GM19328 (cell line): ENCODE measurements around the gene DAGLB.

Experiments
- ATAC-seq: cut with Tn5 transposase; IDR thresholded peaks from one replicate; pipeline ENCODE4 v1.9.1; 2021; ENCODE audit warnings: mild to moderate bottlenecking, moderate library complexity; ENCODE audit not compliant: unreplicated experiment

The DAGLB gene

DNA sequence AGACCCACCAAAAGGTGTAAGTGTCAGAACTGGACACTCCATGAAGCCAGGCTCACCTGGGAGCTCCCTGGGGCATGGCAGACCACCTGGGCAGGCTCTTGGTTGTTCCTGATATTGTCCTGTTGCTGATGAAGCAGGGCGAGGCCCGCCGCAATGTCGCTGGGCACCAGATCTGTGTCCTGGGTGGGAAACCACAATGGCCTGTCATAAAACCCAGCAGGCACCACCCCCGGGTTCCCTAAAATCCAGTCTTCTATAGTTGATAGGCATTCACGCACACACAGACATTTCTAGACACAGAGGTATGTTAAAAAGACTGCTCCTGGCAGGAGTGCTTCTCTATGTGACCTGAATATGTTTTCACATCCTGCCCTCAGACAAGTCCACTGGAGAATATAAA lies 15.0 kb downstream of the DAGLB start:
- ATAC-seq = no peak

GRCh38 chr7:6430974-6431373 lies 16.8 kb downstream of the DAGLB start:
- no peak for ATAC-seq

DNA sequence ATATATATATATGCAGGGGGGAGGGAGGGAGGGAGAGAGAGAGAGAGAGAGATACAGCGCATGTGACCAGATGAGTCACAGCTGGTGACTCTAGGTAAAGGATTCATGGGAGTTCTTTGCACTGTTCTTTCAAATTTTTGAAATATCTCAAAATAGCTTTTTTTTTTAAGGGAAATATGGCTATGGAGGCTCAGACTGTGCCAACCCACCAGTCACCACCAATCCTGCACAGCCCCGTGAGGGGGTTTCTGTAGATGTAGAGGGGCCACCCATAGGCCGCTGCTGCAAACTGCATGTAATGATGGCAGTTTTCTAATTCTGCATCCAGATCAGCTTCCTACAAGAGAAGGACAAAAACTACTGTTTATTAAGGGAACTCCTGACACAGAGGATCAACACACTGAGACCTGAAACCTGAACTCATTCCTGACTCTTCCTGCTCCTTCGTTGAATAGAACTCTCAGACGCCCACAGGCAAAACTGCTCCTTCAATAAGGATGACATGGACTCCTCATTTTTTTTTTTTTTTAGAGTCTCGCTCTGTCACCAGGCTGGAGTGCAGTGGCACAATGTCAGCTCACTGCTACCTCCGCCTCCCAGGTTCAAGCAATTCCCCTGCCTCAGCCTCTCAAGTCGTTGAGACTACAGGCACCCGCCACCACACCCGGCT lies 17.3 kb downstream of the DAGLB start:
- no peak for ATAC-seq

DNA sequence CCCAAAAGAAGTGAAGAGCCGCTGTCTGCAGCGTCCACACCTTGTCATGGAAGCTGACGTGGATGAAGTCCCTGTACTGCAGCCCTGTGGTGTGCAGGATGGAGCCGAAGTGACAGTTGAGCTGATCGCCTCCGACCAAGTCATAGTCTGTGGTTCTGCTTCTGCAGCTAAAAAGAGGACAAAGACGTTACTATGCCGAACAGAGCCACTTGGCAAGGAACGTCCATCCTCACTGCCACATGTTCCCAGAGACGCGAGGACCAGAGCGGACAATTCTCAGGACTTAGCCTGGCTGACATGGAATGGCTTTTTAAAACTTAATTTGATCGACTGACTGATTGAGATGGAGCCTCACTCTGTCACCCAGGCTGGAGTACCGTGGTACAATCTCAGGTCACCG lies 21.8 kb downstream of the DAGLB start:
- no peak for ATAC-seq

- no peak for ATAC-seq
Observed at GRCh38 chr7:6423942-6424701, 23.6 kb downstream of the DAGLB start.

DNA sequence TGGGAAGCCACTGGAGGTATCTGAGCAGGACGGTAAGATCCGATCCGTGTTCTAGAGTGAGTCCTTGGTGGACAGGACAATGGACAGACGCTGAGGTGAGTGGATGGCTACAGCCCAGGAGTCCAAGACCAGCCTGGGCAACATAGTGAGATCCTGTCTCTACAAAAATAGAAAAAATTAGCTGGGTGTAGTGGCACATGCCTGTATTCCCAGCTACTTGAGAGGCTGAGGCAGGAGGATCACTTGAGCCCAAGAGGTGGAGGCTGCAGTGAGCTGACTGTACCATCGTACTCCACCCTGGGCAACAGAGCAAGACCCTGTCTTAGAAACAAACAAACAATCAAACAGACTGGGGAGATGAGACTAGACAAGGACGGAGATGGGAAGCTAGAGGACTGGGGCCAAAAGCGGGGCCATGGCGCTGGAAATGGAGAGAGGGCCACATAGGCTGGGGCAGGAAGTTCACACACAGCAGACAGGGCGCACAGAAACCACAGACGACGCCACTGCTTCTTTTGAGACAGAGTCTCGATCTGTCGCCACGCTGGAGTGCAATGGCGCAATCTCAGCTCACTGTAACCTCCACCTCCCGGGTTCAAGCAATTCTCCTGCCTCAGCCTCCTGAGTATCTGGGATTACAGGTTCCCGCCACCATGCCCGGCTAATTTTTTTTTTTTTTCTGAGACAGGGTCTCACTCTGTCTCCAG lies 24.7 kb downstream of the DAGLB start:
- ATAC-seq = no peak

- ATAC-seq = no peak
Observed at GRCh38 chr7:6422095-6422494, 25.7 kb downstream of the DAGLB start.

DNA sequence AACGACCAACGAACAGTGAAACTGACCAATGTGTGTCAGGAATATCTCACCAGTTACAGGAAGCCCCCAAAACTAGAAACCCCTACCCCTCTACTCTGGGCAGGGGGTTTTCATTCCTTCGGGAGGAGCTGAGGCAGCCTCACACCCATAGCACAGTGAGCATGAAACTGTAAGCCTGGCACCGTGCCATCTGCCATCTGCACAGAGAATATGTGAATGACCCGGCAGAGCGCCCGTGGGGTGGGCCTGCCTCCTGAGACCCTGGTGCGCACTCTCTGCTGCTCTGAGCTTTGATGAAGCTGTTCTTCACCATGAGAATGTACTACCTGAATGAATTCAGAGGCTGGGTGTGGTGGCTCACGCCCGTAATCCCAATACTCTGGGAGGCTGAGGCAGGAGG lies 27.1 kb downstream of the DAGLB start:
- ATAC-seq = no peak

DNA sequence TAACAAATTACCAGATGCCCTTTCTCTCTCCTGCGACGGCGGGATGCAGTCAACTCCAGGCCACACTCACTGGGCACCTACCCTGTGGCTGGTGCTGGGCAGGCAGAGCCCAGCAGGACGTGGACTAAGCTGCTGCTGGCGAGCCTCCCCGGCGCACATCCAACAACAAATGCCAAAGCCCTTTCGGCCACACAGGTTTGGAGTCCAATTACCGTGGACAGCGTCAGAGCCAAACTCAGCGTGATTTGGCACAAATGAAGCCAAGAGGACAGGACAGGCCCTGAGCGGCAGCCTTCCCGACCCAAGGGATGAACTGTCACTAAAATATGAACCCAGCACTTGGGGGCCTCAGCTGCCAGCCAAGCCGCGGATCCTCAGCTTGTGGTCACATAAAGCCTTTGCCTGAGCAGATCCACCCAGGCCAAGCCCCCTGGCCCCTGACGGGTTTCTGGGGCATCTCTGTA lies 28.4 kb downstream of the DAGLB start:
- ATAC-seq = no peak

- no peak for ATAC-seq
Observed at GRCh38 chr7:6417408-6417807, 30.3 kb downstream of the DAGLB start.

DNA sequence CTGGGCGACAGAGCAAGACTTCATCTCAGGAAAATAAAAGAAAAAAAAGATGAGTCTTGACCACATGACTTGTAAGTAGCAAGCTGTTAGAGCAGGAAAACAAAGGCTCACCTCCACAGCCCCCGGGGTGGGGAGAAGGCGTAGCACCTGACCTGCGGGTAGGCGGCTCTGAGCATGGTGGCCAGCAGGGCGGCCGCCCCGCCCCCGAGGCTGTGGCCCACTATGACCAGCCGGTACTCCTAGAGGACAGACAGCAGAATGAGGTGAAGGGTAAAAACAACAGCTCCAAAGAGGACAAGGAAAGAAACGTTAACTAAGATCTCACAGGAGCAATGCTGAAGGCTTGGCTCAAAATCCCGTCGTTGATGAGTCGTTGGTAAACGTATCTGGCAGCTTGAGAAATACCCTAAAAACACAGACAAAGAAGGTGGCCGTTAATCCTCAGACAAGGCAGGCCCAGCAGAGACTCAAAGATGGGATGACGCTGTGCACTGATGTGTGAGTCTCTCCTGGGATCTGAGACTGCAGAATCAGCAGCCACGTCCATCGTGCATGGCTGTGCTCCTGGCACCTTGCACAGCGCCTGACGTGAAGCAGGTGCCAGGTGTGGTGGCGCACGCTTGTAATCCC lies 31.1 kb downstream of the DAGLB start:
- no peak for ATAC-seq

DNA sequence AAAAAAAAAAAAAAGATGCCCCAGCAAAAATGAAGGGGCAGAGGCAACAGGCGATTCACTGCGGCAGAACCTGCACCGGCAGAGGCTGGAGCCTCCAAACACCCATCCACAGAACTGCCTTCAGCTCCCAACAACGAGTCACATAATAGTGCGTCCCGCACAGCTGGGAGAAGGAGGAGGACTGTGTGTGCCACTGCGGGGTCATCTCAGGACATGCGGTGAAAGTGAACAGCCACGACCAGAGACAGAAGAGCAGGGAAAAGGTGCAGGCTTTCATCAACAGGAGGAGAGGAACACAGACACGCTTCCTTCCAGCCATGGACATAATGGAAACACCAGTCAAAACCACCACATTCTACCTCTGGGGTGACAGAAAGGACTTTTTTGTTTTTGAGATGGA lies 34.1 kb downstream of the DAGLB start:
- no peak for ATAC-seq

DNA sequence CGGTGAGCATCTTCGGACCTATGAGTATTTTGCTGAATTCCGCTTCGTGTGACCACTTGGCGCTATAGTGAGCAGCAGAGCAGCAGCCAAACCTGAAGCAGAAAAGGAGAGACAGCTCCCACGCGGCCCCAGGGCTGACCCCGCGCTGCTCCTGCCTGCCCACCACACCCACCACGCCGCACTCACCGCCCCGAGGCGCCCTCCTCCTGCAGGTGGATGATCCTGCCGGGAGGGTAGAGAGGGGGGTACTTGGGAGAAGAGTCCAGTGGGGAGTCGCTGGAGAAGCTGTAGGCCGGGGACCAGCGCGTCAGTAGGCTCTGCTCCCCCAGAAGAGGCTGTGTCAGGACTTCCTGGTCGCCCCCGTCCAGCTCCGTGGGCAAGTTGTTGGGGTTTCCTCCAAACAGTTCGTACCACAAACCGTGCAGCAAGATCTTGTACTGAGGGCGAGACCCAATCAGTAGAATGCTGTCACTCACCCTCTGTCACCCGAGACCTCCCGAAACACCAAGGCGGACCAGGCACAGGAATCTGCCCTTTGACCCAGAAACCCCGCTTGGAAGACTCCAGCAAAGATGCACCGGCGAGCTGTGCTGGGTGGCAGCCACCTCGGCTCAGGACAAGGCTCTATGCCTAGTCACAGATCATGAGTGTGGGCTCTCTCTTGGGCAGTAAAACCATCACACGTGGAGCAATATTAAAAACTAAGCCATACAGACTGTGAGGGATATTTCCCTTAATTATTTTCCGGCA lies 37.6 kb downstream of the DAGLB start:
- ATAC-seq = no peak

DNA sequence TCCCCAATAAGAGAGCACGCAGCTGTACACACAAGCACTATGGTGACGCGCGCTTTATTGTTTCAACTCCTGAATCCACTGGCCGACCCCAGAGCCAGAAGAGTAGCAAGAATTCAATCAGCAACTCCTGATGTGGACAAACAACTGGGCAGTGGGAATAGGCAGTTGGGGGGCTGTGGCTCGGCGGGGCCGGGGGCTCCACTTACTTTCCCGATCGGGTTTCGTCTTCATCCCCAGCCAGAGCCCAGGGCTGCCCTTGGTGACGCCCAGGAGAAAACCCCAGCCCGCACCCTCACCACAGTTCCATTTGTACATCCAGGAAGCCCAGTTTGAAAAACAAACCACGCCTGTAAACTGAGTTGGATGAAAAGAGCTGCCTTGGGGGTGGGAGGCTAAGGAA lies 38.7 kb downstream of the DAGLB start:
- no peak for ATAC-seq

DNA sequence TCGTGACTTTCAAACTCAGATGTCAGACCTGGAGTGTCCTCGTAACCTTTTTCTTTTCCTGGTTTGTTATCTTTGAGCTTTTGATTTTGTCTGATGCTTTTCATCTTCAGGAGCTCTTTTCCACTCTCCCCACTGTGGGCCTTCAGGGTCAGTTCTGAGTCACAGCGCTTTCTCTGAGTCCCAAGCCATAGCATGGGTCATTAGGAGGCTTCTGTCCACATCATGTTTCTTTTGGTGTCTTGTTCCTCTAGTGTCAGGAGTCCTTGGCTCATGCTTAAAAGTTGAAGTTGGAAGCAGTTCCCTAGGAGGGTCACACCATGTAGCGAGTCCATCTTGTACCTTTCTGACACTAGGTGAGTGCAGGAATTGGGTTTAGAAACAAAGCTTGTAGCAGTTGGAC lies 40.3 kb downstream of the DAGLB start:
- ATAC-seq = no peak

DNA sequence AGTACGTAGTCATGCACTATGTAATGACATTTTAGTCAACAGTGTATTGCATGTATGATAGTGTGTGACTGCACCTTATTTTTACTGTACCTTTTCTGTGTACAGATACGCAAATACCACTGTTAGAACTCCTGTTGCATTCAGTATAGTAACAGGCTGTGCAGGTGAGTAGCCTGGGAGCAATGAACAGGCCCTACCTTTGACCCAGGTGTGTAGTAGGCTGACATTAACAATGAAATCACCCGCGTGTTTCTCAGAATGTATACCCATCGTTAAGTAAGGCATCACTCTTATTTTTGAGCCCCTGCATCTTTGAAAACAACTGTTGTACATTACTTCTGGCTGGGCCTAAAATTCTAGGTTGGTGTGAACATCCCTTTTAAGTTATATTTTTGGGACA lies 41.6 kb downstream of the DAGLB start:
- no peak for ATAC-seq

GRCh38 chr7:6403907-6404306 lies 43.8 kb downstream of the DAGLB start:
- no peak for ATAC-seq

- no peak for ATAC-seq
Observed at GRCh38 chr7:6402741-6403140, 45.0 kb downstream of the DAGLB start.

GRCh38 chr7:6402041-6402440 lies 45.7 kb downstream of the DAGLB start:
- no peak for ATAC-seq

- no peak for ATAC-seq
Observed at GRCh38 chr7:6401536-6401935, 46.2 kb downstream of the DAGLB start.
